AG04449 (cell line): ENCODE measurements around the gene AFAP1L2.

Experiments used
- CTCF ChIA-PET: fragments of 350-600 bp; formaldehyde crosslinking; extraction: SDS; loops from one replicate; lab custom pipeline; 2021; ENCODE audit warnings: antibody characterized with exemption; lab: Yijun Ruan, JAX
- POLR2A ChIA-PET: fragments of 400-600, 350-600 bp; formaldehyde crosslinking; extraction: SDS; loops from one replicate; lab custom pipeline; 2020; ENCODE audit warnings: antibody characterized with exemption, inconsistent platforms; lab: Yijun Ruan, JAX
- DNase-seq: peaks from one replicate; pipeline ENCODE4 v3.0.0-alpha.2; 2010; ENCODE audit warnings: low read depth, low spot score
- H3K4me3 ChIP-seq: 2 replicates; pipeline ENCODE4 v1.5.1; 2011; ENCODE audit warnings: low read depth, mild to moderate bottlenecking, control low read depth, low read length
- CTCF ChIP-seq: IDR thresholded peaks from one replicate; pipeline ENCODE4 v1.5.1; 2011; ENCODE audit warnings: mild to moderate bottlenecking, moderate library complexity, low read length, control low read depth, inconsistent platforms; ENCODE audit not compliant: insufficient read depth; ENCODE audit errors: missing control alignments

AFAP1L2 gene

DNA sequence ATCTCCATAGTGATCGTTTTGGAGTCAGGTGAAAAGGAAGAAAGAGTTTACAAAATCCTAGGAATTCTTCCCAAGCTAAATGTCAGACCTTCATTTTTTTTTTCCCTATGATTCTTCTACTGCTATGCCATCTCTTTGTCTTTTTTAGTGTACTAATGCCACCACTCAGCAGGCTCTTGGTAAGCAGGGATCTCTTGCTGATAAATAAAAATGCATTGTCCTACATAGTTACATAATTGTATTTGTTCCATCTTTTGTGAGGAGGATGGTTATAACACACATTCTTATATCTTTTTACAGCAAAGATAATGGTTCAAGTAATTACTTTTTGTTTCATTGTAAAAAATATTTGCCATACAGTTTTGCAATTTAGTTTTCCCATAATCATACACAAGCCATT, 36.8 kb upstream of the AFAP1L2 start:
- DNase-seq: no peak
- CTCF ChIA-PET: interaction anchor here (1.2 to 1.3 kb wide), 3 partner anchors 30 to 137 kb away, joined by 3 to 6 read pairs (median 4); no protein-coding TSS in a partner anchor
- no peak overlapping the region for H3K4me3 ChIP-seq
- no peak for TF ChIP-seq CTCF
- POLR2A ChIA-PET: no interaction called here

DNA sequence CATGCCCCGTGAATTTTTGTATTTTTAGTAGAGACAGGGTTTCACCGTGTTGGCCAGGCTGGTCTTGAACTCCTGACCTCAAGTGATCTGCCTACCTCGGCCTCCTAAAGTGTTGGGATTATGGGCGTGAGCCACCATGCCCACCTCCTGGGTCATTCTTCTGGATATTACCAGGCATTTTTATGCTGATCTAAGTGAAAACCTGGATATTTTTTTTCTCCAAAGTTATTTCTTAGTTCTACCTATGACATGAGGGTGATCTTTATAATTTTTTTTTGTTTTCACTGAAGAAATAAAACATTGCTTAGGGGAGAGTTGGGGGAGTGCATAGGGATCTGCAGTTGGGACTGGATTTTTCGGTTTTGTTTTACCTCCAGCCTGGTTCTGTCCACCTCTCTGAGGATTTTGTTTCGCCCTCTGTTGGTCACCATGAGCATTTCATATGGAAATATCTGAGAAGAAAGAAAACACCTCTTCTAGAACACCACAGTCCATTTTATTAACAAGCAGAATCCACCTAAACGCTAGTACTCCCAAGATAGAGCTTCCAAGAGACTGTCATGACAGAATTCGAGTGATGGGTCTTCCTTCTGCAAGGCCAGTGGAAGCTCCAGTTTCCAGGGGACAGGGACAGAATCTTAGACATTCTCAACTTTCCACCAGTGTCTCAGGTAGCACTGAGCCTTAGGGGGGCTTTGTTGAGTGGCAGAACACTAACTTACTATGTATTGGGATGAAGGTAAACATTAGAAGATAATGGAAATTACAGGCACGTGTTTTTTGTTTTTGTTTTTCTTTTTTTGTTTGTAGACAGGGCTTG, 33.4 kb upstream of the AFAP1L2 start:
- TF ChIP-seq CTCF: peak; percentile 40
- H3K4me3 ChIP-seq: no peak overlapping the region
- ChIA-PET CTCF (interaction anchor here (0.9 to 3.2 kb wide), 8 partner anchors 8 to 134 kb away, joined by 3 to 47 read pairs (median 3); no protein-coding TSS in a partner anchor), POLR2A (no interaction called here)
- no peak for DNase-seq

DNA sequence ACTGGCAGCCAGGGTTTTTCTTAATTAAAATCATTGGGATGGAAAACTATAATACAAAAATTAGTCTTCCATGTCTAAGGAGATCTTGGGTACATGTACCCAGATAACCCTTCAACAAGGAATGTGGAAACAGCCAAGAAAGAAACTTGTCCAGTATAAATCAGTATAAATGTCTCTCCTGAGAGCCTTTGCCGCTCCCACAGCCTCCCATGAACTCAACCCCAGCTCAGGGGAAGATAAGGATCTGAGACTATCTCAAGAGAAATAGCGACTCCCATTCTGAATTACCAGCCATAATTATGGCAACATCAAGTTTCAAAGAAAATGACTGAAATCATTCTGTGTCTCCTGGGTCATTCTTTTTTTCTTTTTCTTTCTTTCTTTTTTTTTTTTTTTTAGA, 32.6 kb upstream of the AFAP1L2 start:
- CTCF ChIA-PET: interaction anchor here (1.0 to 3.2 kb wide), 4 partner anchors 9 to 139 kb away, joined by 3 to 47 read pairs (median 4); no protein-coding TSS in a partner anchor
- no peak for DNase-seq
- no peak for TF ChIP-seq CTCF
- no peak overlapping the region for H3K4me3 ChIP-seq
- POLR2A ChIA-PET: no interaction called here

- CTCF ChIA-PET: interaction anchor here (1.6 to 2.0 kb wide), 2 partner anchors 10 to 129 kb away, joined by 3 to 7 read pairs; no protein-coding TSS in a partner anchor
- TF ChIP-seq CTCF: no peak
- DNase-seq: no peak
- no peak overlapping the region for H3K4me3 ChIP-seq
- POLR2A ChIA-PET: no interaction called here
These were observed 28.3 kb upstream of the AFAP1L2 start for GRCh38 chr10:114432566-114433093.

GRCh38 chr10:114431414-114432135, 27.3 kb upstream of the AFAP1L2 start:
- ChIA-PET CTCF (interaction anchor here (1.3 to 2.0 kb wide), 2 partner anchors 125 to 128 kb away, joined by 3 to 7 read pairs; no protein-coding TSS in a partner anchor), POLR2A (no interaction called here)
- no peak for TF ChIP-seq CTCF
- no peak overlapping the region for H3K4me3 ChIP-seq
- no peak for DNase-seq
